ENCODE results near the gene EDA2R.

EDA2R gene

GRCh38 chrX:66654411-66654810 lies 15.5 kb upstream of the EDA2R start:
- TF ChIP-seq REST (IDR thresholded peaks at IDR 0.05; ENCODE audit: insufficient replicate concordance, low read depth) (peak; percentile 88), GABPA (IDR thresholded peaks at IDR 0.05; ENCODE audit: low read depth) (no peak)
- no peak for DNase-seq (ENCODE audit: low read depth in 1 of 2, low spot score in 1 of 2)

GRCh38 chrX:66635360-66635759 lies 3.5 kb downstream of the EDA2R start:
- no peak for TF ChIP-seq POLR2AphosphoS5 (IDR thresholded peaks at IDR 0.05; ENCODE audit: low read depth)
- TF ChIP-seq SPI1 (IDR thresholded peaks at IDR 0.05; ENCODE audit: borderline replicate concordance, low read depth) = no peak
- no peak for TF ChIP-seq GABPA (IDR thresholded peaks at IDR 0.05; ENCODE audit: low read depth)
- TF ChIP-seq CTCF (IDR thresholded peaks at IDR 0.05; ENCODE audit: insufficient read depth, low read length) = no peak
- no peak for TF ChIP-seq REST (IDR thresholded peaks at IDR 0.05; ENCODE audit: insufficient replicate concordance, low read depth)
- Histone ChIP-seq H3K27ac (replicated peaks) (no peak overlapping the region), H3K4me3 (replicated peaks; ENCODE audit: insufficient read depth, low read length) (no peak overlapping the region), H3K27me3 (ENCODE audit: insufficient read depth, poor library complexity, severe bottlenecking) (peaks cover 2% of the 10 kb centered on the region)
- DNase-seq (ENCODE audit: low read depth in 1 of 2, low spot score in 1 of 2) = no peak

More at GRCh38 chrX:66654411-66654810, 15.5 kb upstream of the EDA2R start:
- H3K27me3 ChIP-seq (ENCODE audit: insufficient read depth, poor library complexity, severe bottlenecking) = no peaks in the 10 kb centered on the region
- H3K27ac ChIP-seq (replicated peaks) = no peak overlapping the region
- H3K4me3 ChIP-seq (replicated peaks; ENCODE audit: insufficient read depth, low read length) = no peak overlapping the region

- H3K27ac ChIP-seq (replicated peaks) = no peak overlapping the region
Measured at GRCh38 chrX:66634272-66634671, 4.6 kb downstream of the EDA2R start.

More at GRCh38 chrX:66634272-66634671, 4.6 kb downstream of the EDA2R start:
- no peak for TF ChIP-seq SPI1 (IDR thresholded peaks at IDR 0.05; ENCODE audit: borderline replicate concordance, low read depth)
- no peak for TF ChIP-seq CTCF (IDR thresholded peaks at IDR 0.05; ENCODE audit: insufficient read depth, low read length)
- TF ChIP-seq POLR2AphosphoS5 (IDR thresholded peaks at IDR 0.05; ENCODE audit: low read depth) = no peak
- TF ChIP-seq GABPA (IDR thresholded peaks at IDR 0.05; ENCODE audit: low read depth) = no peak
- no peak for TF ChIP-seq REST (IDR thresholded peaks at IDR 0.05; ENCODE audit: insufficient replicate concordance, low read depth)
- DNase-seq (ENCODE audit: low read depth in 1 of 2, low spot score in 1 of 2) = no peak
- Histone ChIP-seq H3K27me3 (ENCODE audit: insufficient read depth, poor library complexity, severe bottlenecking) (peaks cover 2% of the 10 kb centered on the region), H3K4me3 (replicated peaks; ENCODE audit: insufficient read depth, low read length) (no peak overlapping the region)

Measured in HL-60 (cell line).